Right forelimb (tissue), 1 donor: ENCODE data around the gene BASP1.
"Not testable (repeated sequence)": the region's sequence is repeated elsewhere in the genome, so short reads cannot be mapped to it uniquely, and the experiment has no call there.

Experiments
- DNase-seq: peaks from one replicate; pipeline ENCODE4 v3.0.0-alpha.2; 2018

BASP1 gene

DNA sequence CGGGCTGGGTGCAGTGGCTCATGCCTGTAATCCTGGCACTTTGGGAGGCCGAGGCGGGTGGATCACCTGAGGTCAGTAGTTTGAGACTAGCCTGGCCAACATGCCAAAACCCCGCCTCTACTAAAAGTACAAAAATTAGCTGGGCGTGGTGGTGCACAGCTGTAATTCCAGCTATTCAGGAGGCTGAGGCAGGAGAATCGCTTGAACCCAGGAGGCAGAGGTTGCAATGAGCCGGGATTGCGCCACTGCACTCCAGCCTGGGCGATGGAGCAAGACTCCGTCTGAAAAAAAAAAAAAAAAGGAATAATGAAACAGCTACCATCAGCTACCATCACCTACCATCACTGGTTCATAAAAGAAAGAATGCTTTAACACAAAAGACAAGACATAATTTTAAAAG, 25.9 kb upstream of the BASP1 start:
- DNase-seq = not testable (repeated sequence)

GRCh38 chr5:17192191-17192590, 25.2 kb upstream of the BASP1 start:
- DNase-seq = no peak

DNA sequence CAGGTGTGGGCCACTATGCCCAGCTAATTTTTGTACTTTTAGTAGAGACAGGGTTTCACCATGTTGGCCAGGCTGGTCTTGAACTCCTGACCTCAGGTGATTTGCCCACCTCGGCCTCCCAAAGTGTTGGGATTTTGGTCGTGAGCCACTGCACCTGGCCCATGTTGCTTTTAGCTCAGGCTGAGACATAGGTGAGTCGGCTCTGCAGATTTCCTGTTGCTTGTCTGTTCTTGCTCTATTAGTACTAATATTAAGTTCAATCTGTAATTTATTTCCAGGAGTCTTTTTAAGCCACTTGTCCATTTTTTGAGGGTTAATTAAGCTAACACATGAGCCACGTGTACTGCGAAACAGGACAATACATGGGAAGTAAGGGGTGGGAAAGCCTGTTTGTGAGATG, 21.4 kb upstream of the BASP1 start:
- no peak for DNase-seq

DNA sequence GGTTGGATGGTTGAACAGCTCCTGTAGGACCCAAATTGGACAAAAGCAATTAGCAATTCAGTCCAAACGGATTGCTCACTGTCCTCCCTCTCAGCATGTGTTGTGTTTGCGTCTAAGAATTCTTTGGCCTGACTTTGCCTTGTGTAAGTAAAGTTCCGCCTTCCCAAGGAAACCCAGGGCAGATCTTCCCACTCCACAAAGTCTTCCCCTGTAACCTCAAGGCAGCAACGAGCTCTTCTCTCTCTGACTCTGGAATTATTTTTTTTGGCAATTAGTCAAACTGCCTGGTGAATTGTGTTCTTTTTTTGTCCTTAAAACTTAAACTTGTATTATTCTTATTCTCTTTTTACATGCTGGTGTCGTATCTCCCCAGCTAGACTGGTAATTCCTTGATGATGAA, 20.7 kb upstream of the BASP1 start:
- DNase-seq = no peak

DNA sequence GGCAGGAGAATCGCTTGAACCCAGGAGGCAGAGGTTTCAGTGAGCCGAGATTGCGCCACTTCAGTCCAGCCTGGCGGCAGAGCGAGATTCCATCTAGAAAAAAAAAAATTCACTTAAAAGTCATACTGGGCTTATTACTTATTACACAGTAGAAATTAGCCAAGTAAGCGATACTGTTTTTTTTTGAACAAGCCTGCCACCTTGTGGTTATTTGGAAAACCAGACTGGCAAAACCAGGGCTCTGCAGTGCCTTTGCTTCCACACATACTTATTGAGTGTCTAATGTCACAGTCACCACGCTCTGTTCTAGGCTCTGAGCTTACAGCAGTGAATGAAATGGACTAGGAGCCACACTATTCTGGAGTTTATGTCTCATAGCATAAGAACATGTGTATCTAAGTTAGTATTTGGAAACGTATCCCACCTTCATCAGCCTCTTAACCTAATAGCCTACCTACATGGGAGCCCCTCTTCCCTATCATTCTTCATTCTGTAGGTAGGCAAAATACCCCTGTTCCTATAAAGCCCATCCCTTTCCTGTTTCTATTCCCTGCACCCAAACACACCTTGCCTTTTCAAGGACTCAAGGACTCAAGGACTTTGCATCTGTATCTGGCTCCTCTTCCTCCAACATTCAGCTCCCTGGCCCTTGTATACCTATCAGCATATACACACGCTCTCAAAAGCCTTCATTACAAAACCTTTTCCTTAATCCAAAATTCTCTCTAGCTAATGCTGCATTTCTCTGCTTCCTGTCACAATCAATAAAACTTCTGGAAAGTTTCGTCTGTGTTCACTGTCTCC, 13.9 kb upstream of the BASP1 start:
- DNase-seq = no peak

GRCh38 chr5:17204133-17204489, 13.3 kb upstream of the BASP1 start:
- DNase-seq = no peak

DNA sequence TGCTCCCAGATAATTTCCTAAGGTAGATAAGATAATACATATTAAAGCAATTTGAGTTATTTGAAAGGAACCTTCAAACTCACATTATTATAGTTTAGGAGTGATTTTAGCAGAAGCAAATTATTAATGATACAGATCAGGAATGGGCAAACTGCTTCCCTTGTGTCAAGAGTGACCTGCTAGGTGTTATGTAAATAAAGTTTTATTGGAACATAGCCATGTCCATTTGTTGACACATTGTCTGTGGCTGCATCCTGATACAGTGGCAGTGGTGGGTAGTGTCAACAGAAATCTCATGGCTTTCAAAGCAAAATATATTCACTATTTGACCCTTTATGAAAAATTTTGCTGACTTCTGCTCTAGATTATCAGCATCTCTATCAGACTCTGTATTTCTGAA, 11.4 kb upstream of the BASP1 start:
- DNase-seq = no peak

DNA sequence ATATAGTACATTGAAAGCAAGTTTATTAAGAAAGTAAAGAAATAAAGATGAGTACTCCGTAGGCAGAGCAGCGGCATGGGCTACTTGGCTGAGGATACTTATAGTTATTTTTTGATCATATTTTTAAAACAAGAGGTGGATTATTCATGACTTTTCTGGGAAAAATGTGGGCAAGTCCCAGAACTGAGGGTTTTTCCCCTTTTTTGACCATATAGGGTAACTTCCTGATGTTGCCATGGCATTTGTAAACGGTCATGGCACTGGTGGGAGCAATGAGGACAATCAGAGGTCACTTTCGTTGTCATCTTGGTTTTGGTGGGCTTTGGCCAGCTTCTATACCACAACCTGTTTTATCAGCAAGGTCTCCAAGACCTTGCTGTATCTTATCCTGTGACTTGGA, 5.2 kb upstream of the BASP1 start:
- no peak for DNase-seq

DNA sequence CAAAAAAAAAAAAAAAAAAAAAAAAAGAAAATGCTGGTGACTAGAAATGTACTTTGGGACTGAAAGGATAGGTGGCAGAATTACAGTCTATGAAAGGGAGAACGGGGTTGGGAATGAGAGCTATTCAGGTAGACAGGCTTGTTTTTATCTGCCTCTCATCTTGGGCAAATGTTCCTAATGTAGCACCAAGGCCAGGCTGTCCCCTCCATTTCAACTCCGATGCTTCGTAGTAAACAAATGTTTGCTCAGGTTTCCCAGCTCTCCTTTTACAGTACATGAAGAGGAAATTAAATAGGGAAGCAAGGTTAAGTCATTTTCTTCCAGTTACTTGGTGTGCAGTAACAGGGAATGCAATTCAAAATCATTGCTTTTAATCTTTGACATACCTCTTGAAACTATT, 4.4 kb upstream of the BASP1 start:
- DNase-seq = no peak

- no peak for DNase-seq
Measured at GRCh38 chr5:17213938-17214337, 3.5 kb upstream of the BASP1 start.

DNA sequence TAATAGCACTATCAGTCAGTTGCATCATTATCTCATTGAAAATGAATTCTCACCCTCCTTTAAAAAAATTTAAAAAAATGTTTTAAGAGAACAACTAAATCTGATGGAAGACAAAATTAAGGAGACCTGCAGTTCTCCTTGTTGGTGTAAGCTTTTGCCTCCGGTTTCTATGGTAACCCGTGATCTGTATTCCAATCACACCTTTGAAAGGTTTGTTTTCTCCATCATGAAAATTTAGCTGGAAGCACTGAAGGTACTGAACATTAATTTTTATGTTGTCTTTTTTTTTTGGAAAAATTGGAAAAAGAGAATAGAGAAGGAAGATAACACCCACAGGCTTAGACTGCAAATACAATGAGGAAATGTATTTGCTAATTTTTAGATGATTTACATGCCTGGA, 2.5 kb upstream of the BASP1 start:
- no peak for DNase-seq

DNA sequence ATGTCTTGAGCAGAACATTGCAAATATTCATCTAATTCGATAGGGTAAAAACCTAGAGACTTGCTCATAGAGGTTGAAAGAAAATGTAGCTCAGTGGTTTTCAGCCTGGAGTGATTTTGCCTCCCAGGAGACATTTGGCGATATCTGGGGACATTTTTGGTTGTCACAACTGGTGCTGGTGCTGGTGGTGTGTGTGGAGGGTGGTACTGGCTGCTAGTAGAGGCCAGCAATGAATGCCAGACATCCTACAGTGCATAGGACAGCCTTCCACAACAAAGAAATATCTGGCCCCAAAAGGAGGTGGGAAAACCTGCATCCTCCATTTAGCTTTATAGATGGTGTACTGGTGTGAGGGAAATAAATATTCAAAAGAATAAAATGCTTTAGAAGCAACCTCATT, 2.1 kb upstream of the BASP1 start:
- no peak for DNase-seq

GRCh38 chr5:17216176-17216973, 1.1 kb upstream of the BASP1 start:
- peak; percentile 88 for DNase-seq

GRCh38 chr5:17216974-17217492, 398 bp upstream of the BASP1 start:
- peak; percentile 87 for DNase-seq

DNA sequence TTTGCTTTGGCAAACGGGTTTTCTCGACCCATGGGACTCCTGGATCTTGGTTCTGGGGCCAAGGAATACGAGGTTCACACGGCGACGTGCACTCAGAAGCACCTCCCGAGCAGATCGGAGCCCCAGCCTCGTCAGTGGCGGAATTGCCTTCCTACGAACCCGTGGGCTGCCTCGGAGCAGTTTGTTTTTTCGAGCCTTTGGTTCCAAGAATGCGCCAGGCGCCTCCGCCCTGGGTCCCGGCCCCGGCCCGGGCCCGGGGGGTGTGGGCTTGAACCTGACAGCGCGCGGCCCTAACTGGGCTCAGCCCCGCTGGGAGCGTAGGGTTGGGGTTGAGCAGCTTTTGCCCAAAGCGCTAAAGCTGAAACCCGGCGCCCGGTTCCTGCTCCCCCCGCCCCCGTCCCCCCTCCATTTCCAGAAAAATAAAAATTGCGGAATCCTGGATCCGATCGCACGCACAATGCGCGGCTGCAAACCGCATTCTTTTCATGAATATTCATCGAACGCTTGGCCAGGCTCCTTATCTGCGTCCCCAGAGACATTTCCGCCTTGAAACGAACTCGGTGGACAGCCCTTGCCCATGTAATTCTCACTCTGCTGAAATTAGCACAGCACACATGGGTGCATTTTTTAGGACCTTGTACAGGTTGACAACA, 1.0 kb downstream of the BASP1 start:
- peak; percentile 73 for DNase-seq

- DNase-seq = peak; percentile 75
Measured at GRCh38 chr5:17219006-17219422, 1.6 kb downstream of the BASP1 start.

GRCh38 chr5:17219469-17219868, 2.0 kb downstream of the BASP1 start:
- no peak for DNase-seq

- DNase-seq = no peak
Measured at GRCh38 chr5:17219992-17220391, 2.6 kb downstream of the BASP1 start.

- DNase-seq = no peak
Measured at GRCh38 chr5:17220469-17220868, 3.0 kb downstream of the BASP1 start.

DNA sequence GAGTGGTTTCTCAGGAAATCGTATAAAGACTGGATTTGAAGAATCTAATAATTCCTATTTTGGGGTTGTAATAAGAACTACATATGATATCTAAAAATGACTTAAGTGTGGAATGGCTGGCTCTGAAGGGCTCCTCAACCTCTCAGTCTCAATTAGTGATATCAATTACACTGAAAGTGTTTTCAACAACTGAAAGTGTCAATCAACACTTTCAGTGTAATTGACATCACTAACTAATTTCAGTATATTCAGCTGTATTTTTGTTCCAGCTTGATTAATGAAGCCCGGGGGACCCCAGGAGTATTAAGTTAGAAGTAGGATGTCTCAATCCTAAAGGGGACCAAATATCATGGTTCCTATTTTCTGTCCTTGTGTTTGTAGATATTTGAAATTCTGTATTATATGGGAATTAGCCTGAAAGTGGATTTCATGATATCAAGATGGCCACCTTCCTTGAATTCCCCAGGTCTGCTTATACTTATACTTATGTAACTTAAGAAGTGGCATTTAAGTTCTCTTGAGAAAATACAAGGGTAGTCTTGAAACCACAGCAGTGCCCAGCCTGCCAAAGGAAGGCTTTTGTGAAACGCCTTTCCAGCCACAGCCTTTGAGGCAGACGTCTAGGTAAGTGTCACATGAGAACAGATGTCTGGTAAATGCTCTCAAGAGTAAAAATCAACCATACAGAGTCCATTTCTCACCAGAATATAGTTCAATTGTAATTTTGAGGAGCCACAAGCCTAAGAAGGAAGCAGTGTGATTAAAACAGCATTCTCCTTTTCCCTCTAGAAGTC, 4.6 kb downstream of the BASP1 start:
- no peak for DNase-seq

- DNase-seq = no peak
Measured at GRCh38 chr5:17222664-17223063, 5.2 kb downstream of the BASP1 start.

DNA sequence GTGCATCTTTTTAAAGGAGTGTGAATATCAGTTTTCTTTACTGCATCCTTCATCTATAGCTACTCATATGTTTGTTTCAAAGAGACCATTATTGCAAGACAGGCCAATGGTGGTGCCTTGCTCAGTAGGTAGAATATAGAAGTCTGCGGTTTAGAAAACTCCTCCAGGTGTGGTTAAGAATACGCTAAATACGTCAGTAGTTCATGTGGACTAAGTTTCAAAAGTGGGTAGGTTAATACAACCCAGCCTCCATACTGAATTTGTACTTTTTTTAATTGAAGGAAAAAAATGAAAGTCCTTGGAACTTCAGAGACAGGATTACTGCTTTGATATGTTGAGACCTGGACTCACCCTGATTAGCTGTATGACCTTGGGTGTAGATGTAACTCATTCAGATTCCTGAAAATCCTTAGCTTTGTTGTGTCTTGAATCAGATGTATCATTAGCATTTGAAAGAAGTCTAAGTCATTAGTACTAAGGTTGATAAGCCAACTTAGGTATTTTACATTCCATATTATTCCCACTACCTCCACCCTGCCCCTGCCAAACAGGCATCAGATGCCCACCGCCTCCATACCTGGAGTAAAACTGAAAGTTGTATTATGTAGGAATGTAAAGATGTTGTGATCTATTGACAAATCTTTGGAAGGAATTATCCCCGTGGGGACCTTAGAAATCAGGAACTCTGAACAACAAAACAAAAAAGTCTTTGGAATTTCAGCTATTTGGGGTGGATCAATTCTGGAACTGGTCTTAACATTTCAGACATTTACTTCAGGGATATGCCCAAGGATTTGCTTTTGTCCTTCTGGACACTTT, 6.1 kb downstream of the BASP1 start:
- no peak for DNase-seq
